ENCODE results near the gene NRXN3.

DNA sequence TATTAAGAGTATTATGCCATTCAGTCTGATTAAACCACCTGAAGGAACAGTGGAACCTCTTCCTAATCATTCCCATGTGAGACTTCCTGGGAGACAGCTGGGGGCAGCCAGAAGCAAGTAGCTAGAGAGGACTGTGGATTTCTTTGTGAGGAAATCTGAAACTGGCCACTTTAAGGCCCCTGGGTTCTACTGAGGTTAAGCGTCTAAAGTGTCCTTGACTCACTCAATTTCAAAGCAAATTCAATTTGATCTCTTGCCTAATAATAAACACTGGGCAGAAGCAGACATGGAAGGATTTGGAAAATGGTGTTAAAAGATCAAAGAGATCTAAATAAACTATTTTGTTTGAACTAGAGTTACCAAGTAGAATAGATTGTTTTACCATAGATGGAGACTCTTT, 909.9 kb downstream of the NRXN3 start:
- TF ChIP-seq EZH2 (IDR thresholded peaks at IDR 0.05; ENCODE audit: low read length, missing control alignments), result no peak
- TF ChIP-seq, protein P1, sequence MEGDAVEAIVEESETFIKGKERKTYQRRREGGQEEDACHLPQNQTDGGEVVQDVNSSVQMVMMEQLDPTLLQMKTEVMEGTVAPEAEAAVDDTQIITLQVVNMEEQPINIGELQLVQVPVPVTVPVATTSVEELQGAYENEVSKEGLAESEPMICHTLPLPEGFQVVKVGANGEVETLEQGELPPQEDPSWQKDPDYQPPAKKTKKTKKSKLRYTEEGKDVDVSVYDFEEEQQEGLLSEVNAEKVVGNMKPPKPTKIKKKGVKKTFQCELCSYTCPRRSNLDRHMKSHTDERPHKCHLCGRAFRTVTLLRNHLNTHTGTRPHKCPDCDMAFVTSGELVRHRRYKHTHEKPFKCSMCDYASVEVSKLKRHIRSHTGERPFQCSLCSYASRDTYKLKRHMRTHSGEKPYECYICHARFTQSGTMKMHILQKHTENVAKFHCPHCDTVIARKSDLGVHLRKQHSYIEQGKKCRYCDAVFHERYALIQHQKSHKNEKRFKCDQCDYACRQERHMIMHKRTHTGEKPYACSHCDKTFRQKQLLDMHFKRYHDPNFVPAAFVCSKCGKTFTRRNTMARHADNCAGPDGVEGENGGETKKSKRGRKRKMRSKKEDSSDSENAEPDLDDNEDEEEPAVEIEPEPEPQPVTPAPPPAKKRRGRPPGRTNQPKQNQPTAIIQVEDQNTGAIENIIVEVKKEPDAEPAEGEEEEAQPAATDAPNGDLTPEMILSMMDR (conservative IDR thresholded peaks at IDR 0.05 in 1 of 2, IDR thresholded peaks at IDR 0.05 in 1 of 2; ENCODE audit: low read depth in 1 of 2, low read length in 2 of 2), result no peak

Measured in fibroblast of lung (primary cell).